ENCODE results near the gene MACROD2.

The MACROD2 gene

DNA sequence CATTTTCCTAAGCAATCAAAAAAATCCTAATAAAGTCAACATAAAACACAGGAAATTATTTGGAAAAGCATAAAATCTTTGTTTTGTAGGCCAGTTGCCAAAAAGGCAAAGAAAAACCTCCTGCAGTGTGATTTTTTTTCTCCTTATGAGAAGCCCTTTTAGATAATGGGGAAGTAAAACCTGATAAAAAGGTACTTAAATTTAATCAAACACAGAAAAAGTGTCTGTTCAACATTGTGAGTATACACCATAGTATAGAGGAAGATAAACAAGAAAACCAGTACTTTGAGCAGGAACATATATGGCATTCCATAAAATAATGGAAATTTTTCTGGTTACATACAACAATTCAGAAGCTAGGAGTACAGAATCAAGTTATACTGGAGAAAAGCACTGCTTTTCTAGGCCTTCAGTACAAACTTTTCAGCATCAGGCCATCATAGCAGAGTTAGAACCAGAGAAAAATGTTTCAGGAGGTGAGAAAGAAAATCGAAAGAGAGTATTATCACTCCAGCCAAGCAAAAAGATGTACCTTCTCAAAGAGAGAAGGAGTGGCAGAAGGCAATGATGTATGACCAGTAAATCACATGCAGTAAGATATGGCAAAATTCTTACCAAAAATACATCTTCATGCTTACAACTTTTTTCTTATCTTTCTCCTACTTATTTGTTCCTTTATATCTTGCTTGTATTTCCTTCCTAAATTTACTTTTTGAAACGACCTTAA lies 2083.0 kb downstream of the MACROD2 start:
- DNase-seq, result no peak

DNA sequence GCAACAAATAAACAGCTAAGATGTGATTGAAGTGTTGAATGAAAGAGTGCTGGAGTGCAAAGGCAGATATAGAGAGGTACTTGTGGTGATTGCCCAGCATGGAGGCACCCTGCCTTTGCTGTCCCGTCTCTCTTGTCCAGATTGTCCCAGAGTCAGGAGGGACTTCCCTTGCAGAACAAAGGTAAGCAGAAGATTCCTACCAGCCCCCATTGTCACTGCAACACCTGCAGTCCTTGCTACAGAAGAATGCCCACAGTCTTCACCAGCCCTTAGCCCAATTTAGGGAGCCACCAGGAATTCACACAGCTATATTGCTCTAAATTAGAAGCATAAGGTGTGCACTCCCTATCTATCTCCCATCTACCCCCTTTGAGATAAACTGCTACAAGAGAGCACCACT lies 2086.1 kb downstream of the MACROD2 start:
- no peak for DNase-seq

DNA sequence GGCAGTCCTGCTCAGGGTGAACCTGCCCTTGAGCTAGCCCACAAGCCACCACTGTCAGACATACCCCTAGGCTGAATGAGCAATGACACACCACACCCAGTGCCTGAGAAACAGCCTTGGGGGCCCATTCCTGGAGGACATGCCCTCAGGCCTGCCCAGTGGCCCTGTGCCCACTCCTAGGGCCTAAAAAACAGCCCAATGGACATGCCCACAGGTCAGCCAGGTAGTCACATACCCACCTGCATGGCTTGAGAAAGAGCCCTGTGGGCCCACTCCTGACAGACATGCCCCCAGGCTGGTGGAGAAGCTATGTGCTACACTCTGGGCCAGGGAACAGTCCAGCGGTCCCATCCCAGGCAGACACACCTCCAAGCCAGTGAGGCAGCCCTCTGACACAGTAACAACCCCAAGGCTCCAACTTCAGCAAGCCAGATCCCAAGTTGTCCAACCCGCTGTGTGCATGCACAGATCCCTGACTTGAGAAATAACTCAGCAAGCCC lies 2086.8 kb downstream of the MACROD2 start:
- DNase-seq, result no peak

DNA sequence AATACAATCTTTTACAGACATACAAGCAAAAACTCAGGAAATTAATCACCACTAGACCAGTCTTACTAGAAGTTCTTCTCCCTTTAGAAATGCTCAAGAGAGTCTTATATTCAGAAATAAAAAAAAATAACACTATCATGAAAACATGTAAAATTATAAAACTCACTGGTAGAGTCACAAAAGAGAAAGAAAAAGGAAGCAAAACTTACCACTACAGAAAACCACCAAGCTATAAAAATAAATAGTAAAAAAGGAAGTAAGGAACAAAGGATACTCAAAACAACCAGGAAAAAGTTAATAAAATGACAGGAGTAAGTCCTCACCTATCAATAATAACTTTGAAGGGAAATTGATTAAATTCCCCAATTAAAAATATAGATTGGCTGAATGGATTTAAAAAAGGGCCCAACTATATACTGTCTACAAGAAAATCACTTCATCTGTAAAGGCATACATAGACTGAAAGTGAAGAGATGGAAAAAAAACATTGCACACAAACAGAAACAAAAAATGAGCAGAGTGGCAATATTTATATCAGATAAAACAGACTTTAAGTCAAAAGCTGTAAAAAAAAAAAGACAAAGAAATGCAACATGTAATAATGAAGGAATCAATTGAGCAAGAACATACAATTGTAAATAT lies 2088.4 kb downstream of the MACROD2 start:
- DNase-seq, result no peak

DNA sequence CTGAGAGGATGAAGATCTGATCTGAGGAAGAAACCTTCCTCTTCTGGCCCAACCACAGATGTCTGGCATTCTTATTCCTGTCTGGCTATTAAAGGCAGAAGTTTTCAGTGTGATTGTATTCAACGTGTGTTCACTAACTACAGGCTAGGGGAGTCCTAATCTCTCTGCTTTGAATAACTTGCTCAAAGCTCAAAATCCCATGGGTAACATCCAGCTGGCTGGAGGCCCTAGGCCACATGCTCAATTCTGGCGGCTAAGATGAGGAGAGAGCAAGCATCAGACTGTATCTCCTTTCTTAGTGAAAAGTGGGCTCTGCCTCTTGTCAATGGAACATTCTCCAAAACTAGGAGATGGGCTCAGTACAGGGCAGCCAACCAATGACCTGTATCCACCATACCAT lies 2099.9 kb downstream of the MACROD2 start:
- no peak for DNase-seq

DNA sequence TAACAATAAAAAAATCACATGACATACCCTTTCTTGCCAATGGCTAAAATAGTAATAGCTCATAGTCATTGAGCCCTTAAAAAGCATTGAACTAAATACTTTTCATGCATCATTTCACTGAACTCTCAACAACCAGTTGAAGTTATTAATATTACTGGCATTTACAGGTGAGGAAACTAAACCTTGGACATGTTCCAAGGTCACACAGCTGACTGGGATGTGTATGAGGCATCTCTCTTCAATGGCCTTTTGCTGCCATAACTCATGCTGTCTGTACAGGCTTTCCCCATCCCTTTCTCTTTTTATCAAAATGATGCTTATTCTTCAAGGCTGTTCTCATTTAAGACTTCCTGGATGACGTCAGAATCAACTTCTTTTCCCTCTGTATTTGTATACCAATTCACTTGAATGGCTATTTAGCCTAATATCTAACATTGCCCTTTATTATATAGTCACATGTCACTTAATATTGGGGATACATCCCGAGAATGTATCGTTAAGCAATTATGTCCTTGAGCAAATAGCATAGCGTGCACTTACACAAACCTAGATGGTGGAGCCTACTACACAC lies 2101.5 kb downstream of the MACROD2 start:
- DNase-seq, result no peak

DNA sequence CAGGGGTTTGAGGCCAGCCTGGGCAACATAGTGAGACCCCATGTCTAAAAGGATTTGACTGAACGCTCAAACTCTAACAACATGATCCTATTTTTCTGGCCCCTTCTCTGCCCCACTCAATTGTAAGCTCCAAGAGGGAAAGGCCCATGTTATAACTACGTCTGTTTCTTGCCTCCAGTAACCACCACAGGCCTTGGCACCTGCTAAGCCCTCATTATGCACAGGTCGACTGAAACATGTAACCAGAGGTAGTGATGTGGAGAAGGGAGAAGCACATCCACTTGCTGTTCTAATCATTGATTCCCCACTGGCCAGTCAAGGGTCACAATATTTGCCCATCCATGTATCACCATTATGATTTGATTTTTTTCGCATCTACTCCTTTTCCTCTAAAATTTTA lies 2102.5 kb downstream of the MACROD2 start:
- no peak for DNase-seq

DNA sequence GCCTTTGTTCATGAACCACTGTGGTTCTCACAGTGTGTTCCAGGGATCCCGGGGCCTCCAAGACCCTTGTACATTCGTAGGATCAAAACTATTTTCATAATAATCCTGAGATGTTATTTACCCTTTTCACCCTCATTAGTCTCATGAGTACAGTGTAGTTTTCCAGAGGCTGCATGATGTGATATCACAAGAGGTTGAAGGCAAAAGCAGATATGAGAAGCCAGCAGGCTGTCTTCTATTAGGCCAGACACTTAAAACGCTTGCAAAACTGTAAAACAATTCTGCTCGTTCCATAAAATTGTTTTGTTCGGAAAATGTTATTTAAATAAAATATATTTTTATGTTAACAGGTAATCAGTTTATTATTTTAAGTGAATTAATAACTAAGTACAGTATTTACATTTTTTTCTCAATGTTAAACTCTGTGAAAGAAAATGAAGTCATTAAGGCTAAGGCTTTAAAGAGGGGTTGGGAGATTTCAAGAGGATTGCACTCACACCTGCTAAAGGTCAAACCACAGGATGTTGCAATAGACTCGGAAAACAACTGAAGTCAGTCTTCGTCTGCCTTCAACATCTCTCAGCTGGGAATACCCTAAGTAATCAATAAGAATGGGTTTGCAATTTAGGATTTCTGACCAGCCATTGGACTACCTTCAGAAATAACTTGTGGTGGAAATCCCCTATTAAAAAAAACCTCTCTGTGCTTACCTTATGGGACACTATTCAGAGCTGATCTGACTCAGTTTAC lies 2103.7 kb downstream of the MACROD2 start:
- DNase-seq, result no peak

DNA sequence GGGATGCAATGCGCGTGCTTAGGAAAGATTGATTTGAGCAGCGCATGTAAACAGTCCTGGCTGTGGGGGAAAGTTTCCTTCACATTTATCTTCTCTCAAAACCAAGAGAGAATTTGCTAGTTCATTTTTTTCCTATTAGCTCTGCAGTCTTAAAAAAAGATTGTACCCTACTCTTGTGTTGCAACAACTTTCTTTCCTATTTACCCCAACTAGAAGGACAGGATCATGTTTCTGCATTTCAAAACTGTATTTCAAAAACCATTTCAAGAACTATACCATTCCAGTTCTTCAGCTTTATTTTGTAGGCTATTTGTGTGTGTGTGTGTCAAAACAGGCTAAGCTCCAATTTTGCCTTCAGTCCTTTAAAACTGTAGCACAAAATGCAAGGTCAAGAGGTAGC lies 2104.8 kb downstream of the MACROD2 start:
- DNase-seq, result no peak

DNA sequence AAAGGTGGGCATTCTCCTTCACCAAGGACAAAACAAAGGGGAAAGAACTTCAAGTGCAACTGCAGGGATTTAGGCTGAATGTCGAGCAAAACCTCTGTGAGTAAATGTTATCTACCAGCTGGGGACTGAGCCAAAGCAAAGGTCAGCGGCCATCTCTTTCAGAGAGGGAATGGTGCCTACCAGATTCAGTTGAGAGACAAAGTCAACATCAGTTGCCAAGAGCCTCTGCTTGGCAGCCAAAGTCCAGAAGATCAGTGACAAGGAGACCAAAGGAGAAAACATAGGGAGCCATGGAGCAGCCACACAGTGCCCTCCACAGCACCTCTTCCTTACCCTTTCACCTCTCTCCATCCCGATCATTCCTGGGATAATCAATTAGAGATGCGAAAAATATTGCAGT lies 2105.5 kb downstream of the MACROD2 start:
- DNase-seq, result no peak
